CD4-positive, alpha-beta T cell treated with Interleukin-6 at 100 ng/mL for 8 hours (primary cell): Measurements from ENCODE around the gene TXNRD3.

Experiments used
- DNase-seq: peaks from one replicate; pipeline ENCODE4 v3.0.0-alpha.2; 2020; ENCODE audit warnings: mixed read lengths, low spot score

TXNRD3 gene

DNA sequence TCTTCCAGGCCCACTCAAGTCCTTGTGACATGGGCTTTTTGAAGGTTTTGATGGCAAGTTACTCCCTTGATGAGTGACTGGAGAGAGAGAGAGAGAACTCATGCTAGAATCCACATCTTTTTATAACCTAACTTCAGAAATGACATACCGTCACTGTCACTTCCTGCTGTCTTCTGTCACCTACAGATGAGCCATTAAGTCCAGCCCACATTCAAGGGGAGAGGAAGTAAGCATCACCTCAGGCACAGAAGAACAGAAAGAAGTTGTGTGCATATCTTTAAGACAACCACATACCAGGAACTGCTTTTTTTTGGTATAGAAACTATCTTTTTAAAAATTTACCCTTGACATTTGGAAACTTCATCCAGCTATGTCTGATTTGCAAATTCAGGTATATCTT, 16.6 kb upstream of the TXNRD3 start:
- DNase-seq: no peak

DNA sequence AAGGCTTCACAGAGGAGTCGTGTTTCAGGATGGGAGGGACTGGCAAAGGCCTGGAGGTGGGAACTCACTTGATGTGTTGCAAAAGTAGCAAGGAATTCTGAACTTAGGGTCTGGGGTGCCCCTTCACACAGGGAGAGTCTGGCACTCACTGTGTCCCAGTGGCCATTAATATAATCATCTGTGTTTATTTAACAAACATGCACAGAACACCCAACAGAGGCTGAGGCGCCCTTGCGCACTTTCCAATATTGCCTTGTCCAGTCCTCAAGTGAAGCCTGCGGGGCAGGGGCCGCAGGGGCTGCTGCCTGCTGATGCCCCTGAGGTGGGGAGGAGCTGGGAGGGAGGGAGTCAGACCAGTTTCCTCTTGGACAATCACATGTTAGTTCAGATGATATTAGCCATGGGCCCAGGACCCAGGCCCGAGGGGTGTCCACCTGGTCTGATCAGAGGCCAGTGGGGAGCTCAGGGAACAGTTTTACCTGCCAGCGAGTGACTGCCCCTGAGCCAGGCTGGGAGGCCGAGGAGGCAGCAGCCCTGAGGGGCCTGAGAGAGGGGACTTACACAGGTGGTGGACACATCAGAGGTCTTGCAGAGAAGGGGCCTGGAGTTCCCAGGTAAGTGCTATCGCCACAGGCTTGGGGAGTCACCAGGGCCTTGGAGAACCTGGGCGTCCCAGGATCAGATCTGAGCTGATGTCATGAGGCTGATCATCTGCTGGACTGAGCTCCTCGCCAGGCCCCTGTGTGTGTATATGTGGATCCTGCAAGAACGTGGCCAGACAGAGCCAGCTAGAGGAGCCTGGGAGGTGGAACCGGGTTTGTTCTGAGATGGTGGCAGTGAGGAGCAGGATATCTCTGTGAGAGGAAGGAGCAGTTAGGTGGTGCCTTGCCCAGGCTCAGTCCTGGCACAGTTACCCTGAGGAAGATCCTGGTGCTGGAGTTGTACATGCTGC, 13.8 kb upstream of the TXNRD3 start:
- no peak for DNase-seq

DNA sequence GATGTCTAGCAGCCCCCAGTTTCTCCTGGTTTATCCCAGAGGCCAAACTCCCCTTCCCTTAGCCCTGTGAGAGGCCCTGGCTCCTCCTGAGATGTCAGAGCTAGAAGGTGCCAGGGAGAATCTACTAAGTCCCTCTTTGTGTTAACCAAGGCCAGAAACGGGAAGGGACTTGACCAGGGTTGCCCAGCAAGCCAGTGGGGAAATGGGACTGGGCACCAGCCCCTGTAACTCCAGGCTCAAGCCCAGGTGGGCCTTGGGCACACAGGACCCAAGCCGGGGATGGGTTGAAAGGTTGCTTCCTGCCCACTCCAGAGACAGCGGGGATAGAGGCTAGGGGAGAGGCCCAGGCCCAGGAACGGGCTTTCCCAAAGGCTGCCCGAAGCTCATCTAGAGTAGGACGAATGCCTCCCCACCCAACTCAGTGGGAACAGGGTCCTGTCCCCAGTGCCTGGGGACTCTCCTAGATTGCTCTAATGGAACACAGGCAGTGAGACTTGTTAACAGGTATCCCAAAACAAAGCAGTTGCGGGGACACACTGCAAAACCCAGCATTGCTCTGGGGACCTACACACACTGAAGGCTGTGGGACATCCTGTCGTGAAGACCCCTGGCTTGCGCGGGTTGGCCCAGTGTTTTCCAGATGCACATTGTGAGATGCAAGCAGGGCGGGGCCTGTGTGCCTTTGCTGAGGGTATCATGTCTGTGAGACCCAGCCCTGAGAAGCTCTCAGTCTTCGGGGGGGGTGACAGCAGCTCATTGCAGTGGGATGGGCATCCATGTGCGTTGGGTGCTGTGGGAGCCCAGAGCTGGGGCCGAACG, 12.9 kb upstream of the TXNRD3 start:
- DNase-seq: no peak

DNA sequence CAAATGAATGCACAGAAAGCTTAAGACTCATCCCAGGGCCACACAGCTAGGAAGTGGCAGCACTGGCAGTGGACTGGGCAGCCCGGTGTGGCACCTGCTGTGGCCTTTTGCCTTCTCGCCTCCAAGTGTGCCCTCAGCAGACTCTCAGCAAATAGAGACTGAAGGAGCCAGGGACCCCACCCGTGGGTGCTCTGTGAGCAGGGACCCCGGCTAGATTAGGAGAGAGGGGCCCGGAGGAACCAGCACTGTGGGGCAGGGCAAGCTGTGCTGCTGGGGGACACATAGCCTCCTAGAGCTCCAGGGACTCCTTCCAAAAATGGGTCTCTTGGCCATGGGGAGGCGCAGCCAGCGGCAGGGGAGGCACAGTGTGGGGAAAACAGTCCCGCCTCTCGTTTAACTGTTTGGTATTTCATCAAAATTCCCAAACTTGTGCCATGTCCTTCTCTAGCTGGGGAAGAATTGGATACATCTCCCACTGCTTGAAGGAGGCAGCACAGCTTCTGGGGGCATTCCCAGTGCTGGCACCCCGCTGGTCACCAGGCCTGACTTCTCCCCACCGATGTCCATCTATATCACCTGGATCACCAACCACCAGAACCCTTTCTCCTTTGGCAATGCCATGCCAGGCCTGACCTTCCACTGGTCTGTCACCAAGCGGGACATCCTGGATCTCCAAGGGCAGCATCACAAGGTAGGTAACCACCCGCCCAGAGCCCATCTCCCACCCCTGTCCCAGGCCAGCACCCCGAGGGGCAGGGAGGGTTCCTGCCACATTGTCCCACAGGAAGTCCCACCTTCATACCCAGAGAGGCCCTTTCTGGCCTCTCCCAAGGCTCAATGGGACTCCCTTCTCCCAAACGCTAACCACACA, 12.0 kb upstream of the TXNRD3 start:
- DNase-seq: no peak

DNA sequence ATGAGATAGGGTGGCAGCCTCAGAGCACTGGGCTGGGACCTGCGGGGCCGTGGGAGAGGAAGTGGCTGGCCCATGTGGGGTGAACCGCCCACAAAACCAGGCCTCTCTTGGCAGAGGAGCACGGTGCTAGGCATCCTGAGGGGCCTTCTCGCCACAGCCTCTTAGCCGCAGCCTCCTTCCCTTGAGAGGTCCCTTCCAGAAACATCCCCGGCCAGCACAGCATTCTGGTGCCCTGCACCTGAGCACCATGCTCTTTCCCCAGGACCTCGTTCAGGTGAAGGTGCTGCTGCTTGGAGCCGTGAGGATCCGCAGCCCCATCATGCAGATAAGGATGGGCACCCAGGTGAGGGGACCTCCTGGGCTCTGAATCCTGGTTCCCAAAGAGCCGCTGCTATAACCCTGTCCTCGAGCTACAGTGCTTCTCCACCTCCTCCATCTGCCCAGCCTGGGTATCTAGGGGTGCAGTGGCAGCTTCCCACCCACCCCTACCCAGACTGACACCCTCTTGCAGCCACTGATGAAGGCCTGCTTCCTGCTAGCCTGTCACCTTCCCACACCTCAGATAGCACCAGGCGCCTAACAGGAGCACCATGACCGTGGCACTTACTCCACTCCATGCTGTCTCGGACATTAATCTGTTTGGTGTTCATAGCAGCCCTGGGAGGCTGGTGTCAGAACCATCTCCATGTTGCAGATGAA, 11.2 kb upstream of the TXNRD3 start:
- DNase-seq: no peak

DNA sequence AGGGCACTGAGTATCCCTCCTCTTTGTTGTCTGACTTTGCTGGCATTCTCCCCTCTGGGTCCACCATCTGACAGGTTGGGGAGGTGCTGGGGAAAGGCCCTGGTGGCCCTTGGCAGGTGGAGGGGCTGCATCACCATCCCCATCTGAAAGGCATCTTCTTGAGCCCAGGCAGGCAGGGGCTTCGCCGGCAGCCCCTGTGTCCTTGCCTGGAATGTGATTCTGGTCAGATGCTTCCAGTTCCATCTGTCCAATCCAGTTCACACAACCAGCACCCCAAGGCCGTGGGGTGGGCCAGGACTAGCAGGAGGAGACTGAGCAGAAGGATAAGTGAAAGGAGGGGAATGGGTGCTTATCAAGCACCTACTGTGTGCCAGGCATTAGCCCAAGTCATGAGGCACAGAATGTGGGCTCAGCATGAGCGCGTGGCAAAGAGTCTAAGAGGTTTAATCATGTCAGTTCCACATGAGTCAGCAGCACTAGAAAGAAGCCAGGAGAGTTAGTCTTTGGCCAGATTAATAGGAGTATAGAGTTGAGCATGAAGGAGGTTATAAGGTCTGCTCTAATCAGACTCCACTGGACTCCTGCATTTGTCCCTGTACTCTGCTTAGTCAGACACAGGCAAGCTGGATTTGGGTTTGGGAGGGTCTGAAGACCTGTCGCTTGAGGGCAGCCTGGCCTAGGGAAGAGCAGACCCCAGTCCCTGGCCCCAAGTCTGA, 10.5 kb upstream of the TXNRD3 start:
- no peak for DNase-seq

DNA sequence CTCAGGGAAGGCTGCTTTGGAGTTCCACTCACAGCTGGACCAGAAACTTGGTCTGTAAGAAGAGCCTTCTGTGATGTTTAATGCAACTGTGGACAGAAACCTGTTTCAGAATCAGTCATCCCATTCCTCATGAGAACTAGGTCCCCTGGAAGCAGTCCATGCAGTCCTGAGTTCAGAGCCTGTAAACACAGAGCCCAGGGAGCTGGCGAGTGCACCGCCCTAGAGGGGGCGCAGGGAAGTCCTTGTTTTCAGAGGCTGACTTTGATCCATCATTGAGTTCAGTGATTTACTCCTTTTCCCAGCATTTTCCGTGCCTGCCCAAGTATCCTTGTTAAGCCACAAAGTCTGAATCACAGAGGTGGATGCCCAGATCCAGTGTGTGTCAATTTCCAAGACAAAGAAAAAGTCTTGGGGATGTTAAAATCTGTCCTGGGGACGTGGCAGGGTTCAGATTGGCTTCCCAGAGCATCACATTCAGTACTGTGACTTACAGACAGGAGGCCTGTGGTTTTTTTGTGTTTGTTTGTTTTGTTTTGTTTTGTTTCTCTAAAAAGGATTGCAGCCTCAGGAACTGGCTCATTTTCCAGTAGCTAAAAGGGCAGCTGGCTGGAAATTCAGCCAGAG, 9.8 kb upstream of the TXNRD3 start:
- DNase-seq: no peak

DNA sequence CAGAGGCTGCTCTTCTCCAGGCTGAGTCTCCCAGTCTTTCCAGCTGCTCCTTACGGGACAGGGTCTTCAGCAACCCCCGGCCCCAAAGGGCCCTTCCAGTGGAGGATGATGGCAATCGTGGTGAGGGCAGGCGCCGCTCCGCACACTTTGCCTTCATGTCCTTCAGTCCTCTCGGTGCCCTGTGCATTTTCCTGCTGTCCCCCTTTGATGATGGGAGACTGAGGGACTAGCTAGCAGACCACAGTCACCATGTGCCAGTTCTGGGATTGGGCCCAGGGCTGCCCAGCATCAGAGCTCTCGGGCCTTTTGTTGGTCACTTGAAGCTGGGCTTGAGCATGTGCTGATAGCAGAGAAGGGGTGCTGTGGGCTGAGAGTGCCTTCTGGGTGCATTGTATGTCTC, 8.8 kb upstream of the TXNRD3 start:
- DNase-seq: no peak

DNA sequence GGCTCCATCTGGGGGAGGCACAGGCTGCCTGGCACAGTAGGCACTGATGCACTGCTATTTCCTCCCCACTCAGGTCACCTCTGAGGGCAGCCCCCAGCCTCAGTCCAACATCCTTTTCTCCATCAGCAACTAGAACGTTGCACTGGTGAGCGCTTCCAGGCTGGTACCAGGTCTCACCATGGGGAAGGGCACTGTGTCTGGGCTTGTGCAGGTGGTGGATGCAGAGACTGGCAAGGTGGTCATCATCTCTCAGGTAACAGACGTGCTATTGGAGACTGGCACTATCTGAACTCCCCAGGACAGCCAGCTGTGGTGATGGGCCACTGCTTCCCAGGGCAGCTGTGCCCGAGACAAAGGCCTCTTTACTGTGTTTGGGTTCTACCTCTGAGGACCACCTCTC, 8.3 kb upstream of the TXNRD3 start:
- no peak for DNase-seq

DNA sequence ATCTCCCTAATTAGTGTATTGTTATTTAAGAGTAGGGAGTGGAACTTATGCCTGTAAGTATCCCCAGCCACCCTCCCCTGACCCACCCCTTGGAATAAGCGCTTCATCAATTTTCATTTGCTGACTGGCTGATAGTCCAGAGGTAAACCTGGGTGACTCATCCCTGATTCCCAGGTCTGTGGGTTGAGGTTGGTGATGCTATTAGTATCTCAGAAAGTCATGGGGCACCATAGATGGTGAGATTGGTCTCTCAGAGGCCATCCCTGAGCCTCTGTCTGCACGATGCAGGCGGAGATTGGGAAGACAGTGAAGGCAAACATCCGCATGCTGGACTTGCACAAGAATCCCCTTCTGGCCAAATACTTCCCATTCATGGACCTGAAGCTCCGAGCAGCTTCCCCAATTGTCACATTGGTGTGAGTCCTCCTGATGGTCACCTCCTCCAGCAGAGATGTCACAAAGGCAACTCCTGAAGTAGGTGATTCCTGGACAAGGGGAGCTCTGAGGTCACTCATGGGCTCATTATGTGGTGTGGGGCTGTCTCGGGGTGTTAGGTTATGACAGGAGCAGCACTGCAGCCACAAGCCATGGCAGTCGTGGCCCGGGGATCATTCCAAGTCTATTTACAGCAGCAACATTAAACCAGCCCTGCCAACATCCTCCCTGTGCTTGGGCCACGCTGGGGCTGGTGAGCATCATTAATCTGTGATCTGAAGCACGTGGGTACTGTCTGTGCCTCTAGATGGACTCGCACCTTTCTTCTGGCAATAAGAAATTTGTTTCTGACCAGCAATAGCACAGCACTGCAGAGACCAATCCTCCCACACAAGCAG, 6.8 kb upstream of the TXNRD3 start:
- no peak for DNase-seq

DNA sequence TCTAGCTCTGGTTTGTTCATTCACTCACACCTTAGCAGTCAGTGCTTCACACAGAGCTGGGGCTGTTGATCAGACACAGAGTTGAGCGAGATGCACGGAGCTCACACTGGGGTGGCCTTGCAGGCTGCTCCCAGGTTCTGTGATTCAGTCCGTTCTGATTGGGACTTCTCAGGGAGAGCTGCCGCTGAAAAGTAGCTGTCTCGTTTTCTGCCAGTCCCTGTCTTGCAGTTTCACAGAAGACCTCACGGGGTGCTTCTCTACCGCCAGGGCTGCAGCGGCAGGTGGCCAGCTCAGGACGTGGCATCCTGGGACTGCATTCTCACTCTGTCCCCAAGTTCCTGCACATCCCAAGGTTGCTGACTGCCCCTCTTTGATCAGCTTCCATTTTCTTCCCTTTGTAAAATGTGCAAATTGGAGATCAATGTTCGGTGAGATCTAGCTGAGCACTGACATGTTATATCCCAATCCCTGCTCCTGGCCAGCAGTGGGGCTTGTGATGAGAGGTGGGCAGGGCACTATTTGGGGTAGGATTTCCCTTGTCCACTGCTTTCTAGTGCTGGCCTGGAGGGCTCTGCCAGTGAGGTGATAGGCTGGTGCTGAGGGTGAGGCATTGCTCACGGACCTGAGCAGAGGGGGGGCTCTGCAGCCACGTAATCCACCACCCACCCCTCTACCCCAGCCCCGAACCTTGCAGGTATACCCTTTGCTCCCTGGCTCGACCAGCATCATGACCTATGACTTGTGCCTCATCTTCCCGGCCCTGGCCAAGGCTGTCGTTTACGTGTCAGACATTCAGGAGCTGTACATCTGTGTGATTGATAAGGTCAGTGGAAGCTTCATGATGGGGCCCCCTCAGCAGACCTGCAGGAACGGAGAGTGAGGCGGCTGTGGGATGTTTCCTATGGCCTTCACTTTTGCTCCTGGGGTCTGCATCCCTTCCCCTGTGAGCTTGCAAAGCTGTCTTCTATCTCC, 5.3 kb upstream of the TXNRD3 start:
- no peak for DNase-seq

DNA sequence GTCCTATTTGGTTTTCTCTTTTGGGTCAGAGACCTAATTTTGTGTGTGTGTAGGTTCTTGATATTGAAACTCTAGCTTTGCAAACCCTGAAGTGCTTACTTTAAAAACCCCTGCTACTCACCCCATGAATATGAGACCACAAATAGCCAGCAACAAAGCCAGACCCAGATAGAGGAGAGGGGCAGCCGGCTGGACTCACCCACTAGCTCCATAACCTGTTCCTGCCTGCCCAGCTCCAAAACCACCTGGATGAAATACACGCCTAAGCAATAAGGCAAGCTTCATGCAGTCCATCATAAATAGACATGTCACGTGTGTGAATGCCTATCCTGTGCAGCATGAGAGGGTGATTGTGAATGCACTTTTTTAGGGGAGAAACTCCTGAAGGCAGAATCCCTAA, 3.7 kb upstream of the TXNRD3 start:
- no peak for DNase-seq

DNA sequence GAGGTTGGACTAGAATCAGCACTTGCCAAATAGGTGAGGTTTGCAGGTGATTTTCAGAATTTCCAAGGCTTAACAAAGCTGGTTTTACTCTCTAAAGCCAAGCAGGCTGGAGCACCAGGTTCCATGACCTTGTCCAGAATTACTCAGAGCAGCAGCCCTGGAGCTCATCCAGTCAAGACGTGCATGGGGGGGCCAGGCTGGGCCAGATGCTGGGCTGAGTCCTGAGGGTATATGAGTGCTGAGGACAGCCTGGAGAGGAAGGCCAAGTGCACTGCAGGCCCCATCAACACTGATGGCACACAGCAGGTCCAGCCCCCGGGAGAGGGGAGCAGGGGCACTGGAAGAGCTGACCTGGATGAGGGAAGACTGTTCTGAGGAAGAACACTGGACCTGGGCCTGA, 3.0 kb upstream of the TXNRD3 start:
- DNase-seq: no peak

DNA sequence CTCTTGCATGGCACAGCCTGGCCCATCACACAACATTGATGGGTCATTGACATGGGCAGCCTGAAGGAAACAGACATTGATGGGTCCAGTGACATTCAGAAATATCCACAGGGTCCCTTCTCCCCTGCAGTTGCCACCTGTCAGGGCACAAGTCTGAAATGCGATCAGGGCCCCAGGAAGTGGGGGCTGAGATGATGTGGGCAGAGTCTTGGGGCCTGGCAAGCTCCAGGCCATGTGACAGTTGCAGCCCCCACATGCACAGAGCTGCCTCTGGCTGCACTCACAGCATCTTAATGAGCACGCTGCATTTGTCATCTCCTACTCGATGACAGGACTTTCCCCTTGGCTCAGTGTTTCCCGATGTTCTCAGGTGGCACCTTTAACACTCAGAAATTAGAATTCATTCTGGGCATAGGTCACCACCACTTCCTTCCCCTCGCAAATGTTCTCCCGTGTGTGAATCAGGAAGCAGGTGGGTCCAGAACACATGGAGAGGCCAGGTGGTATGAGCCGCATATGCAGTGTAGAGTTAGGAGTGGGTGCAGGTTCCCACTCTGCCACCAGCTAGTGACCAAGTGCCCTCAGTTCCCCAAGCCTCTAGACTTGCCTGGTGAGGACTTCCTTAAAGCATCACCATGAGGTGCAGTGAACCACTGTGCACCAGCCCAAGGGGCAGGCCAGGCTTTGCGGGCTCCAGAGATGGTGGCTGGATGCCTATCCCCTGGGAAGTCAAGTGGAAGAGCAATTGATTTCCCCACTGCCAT, 1.6 kb upstream of the TXNRD3 start:
- DNase-seq: no peak

DNA sequence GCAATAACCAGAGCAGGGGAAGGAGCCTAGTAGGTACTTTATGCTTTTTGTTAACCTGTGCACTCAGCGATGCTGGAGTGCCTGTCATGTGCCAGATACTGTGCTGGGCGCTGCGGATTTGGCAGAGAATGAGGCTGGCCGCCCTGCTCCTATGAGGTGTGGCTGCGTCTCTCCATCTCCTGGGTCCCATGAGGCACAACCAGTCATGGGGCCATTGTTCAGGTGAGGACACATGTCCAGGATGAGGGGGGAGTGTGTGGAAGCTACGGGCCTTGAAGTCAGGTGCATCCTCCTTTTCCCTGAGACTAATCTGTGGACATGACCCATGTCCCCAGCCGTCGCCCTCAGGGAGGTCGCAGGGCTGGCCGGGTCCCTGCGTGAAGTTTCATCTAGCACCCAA, 963 bp upstream of the TXNRD3 start:
- no peak for DNase-seq

DNA sequence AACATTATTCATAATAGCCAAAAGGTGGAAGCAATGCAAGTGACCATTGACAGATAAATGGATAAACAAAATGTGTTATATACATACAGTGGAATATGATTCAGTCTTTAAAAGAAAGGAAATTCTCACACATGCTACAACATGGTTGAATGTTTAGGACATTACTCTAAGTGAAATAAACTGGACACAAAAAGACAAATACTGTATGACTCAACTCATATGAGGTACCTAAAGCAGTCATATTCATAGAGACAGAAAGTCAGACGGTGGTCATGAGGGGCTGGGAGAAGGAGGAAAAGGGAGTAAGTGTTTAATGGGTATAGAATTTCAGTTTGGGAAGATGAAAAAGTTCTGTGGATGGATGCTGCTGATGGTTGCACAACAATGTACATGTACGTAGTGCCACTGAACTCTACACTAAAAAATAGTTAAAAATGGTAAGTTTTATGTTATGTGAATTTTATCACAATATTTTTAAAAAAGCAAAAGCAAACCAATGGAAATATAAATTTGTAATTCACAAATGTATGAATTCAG, 5.3 kb downstream of the TXNRD3 start:
- no peak for DNase-seq

DNA sequence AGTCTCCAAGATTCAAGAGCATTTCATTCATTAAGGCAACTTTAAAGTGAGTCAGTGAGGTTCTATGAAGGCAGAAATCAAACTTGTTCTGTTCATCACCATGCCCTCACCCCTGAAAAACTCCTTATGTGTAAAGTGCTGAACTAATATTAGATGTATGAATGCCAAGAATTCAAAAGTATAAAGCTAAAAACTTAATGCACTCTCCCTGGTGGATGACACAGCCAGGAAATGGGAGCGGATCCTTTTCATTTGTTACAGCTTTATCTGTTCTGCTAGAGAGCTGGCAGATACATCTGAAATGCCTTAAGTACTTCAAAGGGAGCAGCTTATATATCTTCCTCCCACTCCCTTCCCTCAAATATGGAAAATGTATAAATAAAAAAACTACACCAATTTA, 8.2 kb downstream of the TXNRD3 start:
- DNase-seq: no peak
